ENCODE measurements around the gene ZNF462. TPM values are rescaled to one million over a fixed set of nuclear protein-coding genes. Genes with fewer than 3 reads are reported as not detected.

Gene ZNF462
- total and polyA plus RNA-seq, 2 of the 4 experiments (the other 2 are of a cell fraction) = 6.1 to 18.8 TPM

DNA sequence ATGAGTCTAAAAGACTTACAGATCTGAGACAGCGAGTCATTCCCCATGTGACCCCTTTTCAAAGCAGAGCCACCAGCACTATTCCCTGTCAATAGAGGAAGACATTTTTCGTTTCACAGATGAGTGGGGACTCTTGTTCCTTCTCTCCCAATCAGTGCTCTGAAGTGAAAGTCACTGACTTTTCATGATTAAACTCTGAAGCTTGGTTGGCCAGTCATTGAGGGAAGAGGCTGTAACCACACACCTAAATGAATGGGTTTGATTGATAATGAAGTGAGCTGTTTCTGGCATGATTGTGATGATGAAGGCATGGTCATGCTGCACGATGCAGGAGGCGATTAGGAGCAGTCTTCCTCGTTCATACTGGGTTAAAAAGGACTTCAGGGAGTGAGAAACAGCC lies 171.9 kb downstream of the ZNF462 start:
- Histone ChIP-seq H2AK5ac (ENCODE audit: low read depth, low read length) (no peak overlapping the region), H3K79me1 (ENCODE audit: low read depth in 1 of 2, low read length in 2 of 2) (no peaks in the 10 kb centered on the region), H2BK120ac (ENCODE audit: low read depth, low read length) (no peak overlapping the region), H4K5ac (ENCODE audit: low read depth, low read length) (no peak overlapping the region), H2BK5ac (ENCODE audit: low read depth, low read length, poor library complexity, severe bottlenecking) (no peak overlapping the region), H3K9me1 (ENCODE audit: insufficient read depth, low read length) (no peaks in the 10 kb centered on the region), H2BK15ac (ENCODE audit: low read depth, low read length) (no peak overlapping the region), H3K36me3 (ENCODE audit: control insufficient read depth, insufficient read depth, low read length) (no peaks in the 10 kb centered on the region), H2BK20ac (ENCODE audit: low read depth, low read length) (no peak overlapping the region), H3K4me2 (ENCODE audit: low read depth, low read length) (no peak overlapping the region), H3K9ac (ENCODE audit: low read depth, low read length) (no peak overlapping the region), H3K23ac (ENCODE audit: low read depth, low read length) (no peak overlapping the region), H2AK9ac (replicated peaks; ENCODE audit: low read depth, low read length, poor library complexity) (no peak overlapping the region), H4K20me1 (ENCODE audit: insufficient read depth, low read length) (no peaks in the 10 kb centered on the region), H3K27me3 (ENCODE audit: control insufficient read depth, insufficient read depth, low read length) (peaks cover 39% of the 10 kb centered on the region), H3K4me3 (ENCODE audit: insufficient read depth, low read depth, low read length) (no peak overlapping the region), H2AFZ (replicated peaks; ENCODE audit: low read length, poor library complexity) (no peak overlapping the region), H3K27ac (ENCODE audit: insufficient read depth, low read length) (no peak overlapping the region), H3K18ac (ENCODE audit: low read depth, low read length) (no peak overlapping the region), H4K8ac (ENCODE audit: low read depth in 2 of 2, low read length in 2 of 2) (no peak overlapping the region), H3K9me3 (ENCODE audit: control insufficient read depth, insufficient read depth, low read length) (no peaks in the 10 kb centered on the region), H3K14ac (replicated peaks; ENCODE audit: low read depth, low read length) (no peak overlapping the region), H3K4me1 (ENCODE audit: control insufficient read depth, insufficient read depth, low read length) (no peaks in the 10 kb centered on the region), H3K4ac (ENCODE audit: low read depth, low read length) (no peak overlapping the region), H3K56ac (ENCODE audit: extremely low read depth, insufficient read depth, low read length) (no peak overlapping the region), H4K91ac (ENCODE audit: insufficient read depth, low read depth, low read length) (no peak overlapping the region)
- intact Hi-C loops (cut with micrococcal nuclease) (no loop called here), dilution Hi-C loops (cut with HindIII; ENCODE audit: low sequenced_read_pairs, unreplicated experiment) (no loop called here), in situ Hi-C loops (cut with MboI; ENCODE audit: low sequenced_read_pairs) (no loop called here)
- CTCF ChIA-PET = interaction anchor here (0.6 to 1.1 kb wide), 3 partner anchors 10 to 563 kb away, joined by 3 read pairs; no protein-coding TSS in a partner anchor
- 33% methylated on average over 2 of the region's 5 CpGs; no CpG with 5 or more reads in 1 of the 2 experiments for WGBS, 2 experiments (ENCODE audit: extremely low coverage in 2 of 2, insufficient read length in 1 of 2)
- DNase-seq (no peak), ATAC-seq (ENCODE audit: low read depth) (no peak)
- POLR2A ChIA-PET (ENCODE audit: unreplicated experiment) = no interaction called here
- TF ChIP-seq CHD1 (IDR thresholded peaks at IDR 0.05; ENCODE audit: low read depth, low read length) = no peak
- no TSS peak for BruUV-seq (replicated peaks)
